ENCODE data around the gene MBOAT7.
A peak's percentile ranks its signal among the peaks of the same experiment; 100 is the strongest.

The MBOAT7 gene, protein sequence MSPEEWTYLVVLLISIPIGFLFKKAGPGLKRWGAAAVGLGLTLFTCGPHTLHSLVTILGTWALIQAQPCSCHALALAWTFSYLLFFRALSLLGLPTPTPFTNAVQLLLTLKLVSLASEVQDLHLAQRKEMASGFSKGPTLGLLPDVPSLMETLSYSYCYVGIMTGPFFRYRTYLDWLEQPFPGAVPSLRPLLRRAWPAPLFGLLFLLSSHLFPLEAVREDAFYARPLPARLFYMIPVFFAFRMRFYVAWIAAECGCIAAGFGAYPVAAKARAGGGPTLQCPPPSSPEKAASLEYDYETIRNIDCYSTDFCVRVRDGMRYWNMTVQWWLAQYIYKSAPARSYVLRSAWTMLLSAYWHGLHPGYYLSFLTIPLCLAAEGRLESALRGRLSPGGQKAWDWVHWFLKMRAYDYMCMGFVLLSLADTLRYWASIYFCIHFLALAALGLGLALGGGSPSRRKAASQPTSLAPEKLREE

DNA sequence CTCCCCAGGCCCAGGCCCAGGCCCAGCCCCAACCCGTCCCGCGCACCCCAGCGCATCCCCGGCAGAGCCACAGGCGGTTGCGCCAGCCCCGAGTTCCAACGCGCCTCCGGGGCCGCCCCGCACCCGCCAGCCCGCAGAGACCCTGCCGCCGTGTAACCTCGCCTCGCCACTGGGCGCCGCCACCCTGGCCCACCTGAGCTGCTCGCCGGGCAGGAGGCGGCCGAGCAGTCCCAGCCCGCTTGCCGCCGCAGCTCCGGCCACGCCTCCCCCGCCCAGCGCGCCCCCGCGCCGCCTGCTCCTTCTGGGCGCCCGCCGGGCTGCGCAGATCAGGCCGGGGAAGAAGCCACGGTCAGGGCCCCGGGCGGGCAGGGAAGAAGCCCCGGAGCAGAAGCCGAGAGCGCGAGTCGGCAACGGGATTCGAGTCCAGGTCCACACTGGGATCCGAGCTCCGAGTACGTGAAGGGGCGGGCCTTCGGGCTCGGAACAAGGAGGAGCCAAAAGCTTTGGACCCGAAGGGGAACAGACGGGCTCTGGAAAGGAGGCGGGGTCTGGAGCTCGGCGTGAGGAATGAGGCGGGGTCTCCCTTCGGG lies at the start of gene MBOAT7:
MBOAT7 (minus strand) TSS at position 436 of the 590 bp plus-strand sequence. CDS start 1,072 bp downstream, outside the sequence.
- Histone ChIP-seq H3K9ac (peak within 1 kb of the TSS; percentile 93), H4K20me1 (ENCODE audit: insufficient read depth) (no peaks in the 10 kb centered on the region), H3K4me1 (ENCODE audit: low read depth, poor library complexity, severe bottlenecking) (peaks cover 18% of the 10 kb centered on the region), H3K4me3 (IDR thresholded peaks at IDR 0.05; ENCODE audit: insufficient read depth, low read depth, low read length) (no peak within 1 kb of the TSS), H3K4me2 (peak within 1 kb of the TSS; percentile 90), H3K79me2 (ENCODE audit: insufficient read depth, low read depth) (peaks cover 3% of the 10 kb centered on the region; the same call in 1 of the 2 replicates), H3K27ac (peak within 1 kb of the TSS; percentile 94), H3K27me3 (ENCODE audit: insufficient read depth, low read depth) (no peaks in the 10 kb centered on the region), H2AFZ (ENCODE audit: low read depth) (peak within 1 kb of the TSS; percentile 70), H3K36me3 (ENCODE audit: insufficient read depth) (no peaks in the 10 kb centered on the region)
- TF ChIP-seq, protein P1, sequence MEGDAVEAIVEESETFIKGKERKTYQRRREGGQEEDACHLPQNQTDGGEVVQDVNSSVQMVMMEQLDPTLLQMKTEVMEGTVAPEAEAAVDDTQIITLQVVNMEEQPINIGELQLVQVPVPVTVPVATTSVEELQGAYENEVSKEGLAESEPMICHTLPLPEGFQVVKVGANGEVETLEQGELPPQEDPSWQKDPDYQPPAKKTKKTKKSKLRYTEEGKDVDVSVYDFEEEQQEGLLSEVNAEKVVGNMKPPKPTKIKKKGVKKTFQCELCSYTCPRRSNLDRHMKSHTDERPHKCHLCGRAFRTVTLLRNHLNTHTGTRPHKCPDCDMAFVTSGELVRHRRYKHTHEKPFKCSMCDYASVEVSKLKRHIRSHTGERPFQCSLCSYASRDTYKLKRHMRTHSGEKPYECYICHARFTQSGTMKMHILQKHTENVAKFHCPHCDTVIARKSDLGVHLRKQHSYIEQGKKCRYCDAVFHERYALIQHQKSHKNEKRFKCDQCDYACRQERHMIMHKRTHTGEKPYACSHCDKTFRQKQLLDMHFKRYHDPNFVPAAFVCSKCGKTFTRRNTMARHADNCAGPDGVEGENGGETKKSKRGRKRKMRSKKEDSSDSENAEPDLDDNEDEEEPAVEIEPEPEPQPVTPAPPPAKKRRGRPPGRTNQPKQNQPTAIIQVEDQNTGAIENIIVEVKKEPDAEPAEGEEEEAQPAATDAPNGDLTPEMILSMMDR (conservative IDR thresholded peaks at IDR 0.05; ENCODE audit: low read depth, low read length): no peak; the same call in 1 of the 2 replicates

- Histone ChIP-seq H3K9ac (no peak overlapping the region), H3K27me3 (ENCODE audit: insufficient read depth, low read depth) (peaks cover 64% of the 10 kb centered on the region), H3K4me1 (ENCODE audit: low read depth, poor library complexity, severe bottlenecking) (no peaks in the 10 kb centered on the region), H3K36me3 (ENCODE audit: insufficient read depth) (no peaks in the 10 kb centered on the region), H3K4me2 (no peak overlapping the region), H3K4me3 (IDR thresholded peaks at IDR 0.05; ENCODE audit: insufficient read depth, low read depth, low read length) (no peak overlapping the region), H4K20me1 (ENCODE audit: insufficient read depth) (no peaks in the 10 kb centered on the region), H2AFZ (ENCODE audit: low read depth) (no peak overlapping the region), H3K79me2 (ENCODE audit: insufficient read depth, low read depth) (no peaks in the 10 kb centered on the region), H3K27ac (no peak overlapping the region)
- TF ChIP-seq, protein P1 (conservative IDR thresholded peaks at IDR 0.05; ENCODE audit: low read depth, low read length): no peak
Measured at GRCh38 chr19:54233941-54234340, 44.6 kb upstream of the MBOAT7 start.

GRCh38 chr19:54231077-54231931 lies 41.9 kb upstream of the MBOAT7 start:
- H3K4me3 ChIP-seq (IDR thresholded peaks at IDR 0.05; ENCODE audit: insufficient read depth, low read depth, low read length): no peak overlapping the region
- no peaks in the 10 kb centered on the region for H3K36me3 ChIP-seq (ENCODE audit: insufficient read depth)

DNA sequence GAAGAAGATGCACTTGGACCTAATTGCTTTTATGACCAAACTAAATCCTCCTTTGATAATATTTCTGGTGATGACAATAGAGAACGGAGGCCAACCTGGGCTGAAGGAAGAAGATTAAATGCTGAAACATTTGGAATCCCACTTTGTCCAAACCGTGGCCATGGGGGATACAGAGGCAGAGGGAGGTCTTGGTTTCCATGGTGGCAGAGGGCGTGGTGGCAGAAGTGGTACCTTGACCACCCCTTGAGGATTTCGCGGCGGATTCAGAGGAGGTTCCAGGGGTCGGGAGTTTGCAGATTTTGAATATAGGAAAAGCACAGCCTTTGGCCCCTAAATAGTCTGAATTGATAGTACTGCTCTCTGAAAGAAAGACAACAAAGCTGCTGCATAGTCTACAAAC lies 40.7 kb upstream of the MBOAT7 start:
- TF ChIP-seq, protein P1 (conservative IDR thresholded peaks at IDR 0.05; ENCODE audit: low read depth, low read length): no peak
- H3K27ac ChIP-seq: no peak overlapping the region

More at GRCh38 chr19:54231077-54231931, 41.9 kb upstream of the MBOAT7 start:
- no peak overlapping the region for H3K4me2 ChIP-seq
- no peak overlapping the region for H2AFZ ChIP-seq (ENCODE audit: low read depth)
- H3K27ac ChIP-seq: no peak overlapping the region
- H3K4me1 ChIP-seq (ENCODE audit: low read depth, poor library complexity, severe bottlenecking): no peaks in the 10 kb centered on the region
- no peaks in the 10 kb centered on the region for H3K79me2 ChIP-seq (ENCODE audit: insufficient read depth, low read depth)
- TF ChIP-seq, protein P1 (conservative IDR thresholded peaks at IDR 0.05; ENCODE audit: low read depth, low read length): peak; percentile 87
- H3K27me3 ChIP-seq (ENCODE audit: insufficient read depth, low read depth): peaks cover 61% of the 10 kb centered on the region
- H3K9ac ChIP-seq: no peak overlapping the region
- H4K20me1 ChIP-seq (ENCODE audit: insufficient read depth): no peaks in the 10 kb centered on the region

More for the DNA sequence above, 40.7 kb upstream of the MBOAT7 start:
- Histone ChIP-seq H3K79me2 (ENCODE audit: insufficient read depth, low read depth) (no peaks in the 10 kb centered on the region), H3K9ac (no peak overlapping the region), H3K36me3 (ENCODE audit: insufficient read depth) (no peaks in the 10 kb centered on the region), H2AFZ (ENCODE audit: low read depth) (no peak overlapping the region), H3K4me3 (IDR thresholded peaks at IDR 0.05; ENCODE audit: insufficient read depth, low read depth, low read length) (no peak overlapping the region), H3K4me1 (ENCODE audit: low read depth, poor library complexity, severe bottlenecking) (no peaks in the 10 kb centered on the region), H3K4me2 (no peak overlapping the region), H4K20me1 (ENCODE audit: insufficient read depth) (no peaks in the 10 kb centered on the region), H3K27me3 (ENCODE audit: insufficient read depth, low read depth) (peaks cover 64% of the 10 kb centered on the region)
